BLaER1 treated with 17β-estradiol and CSF1 and Interleukin-3, amounts not matched to agents 10 nM and 100 nM (cell line): ENCODE data around the gene ABI2.

Source experiments
- H3K27ac ChIP-seq, 11 experiments: shearing (Covaris generic); formaldehyde crosslinking; 2 replicates each; pipeline ENCODE4 v1.8.1; 2022
- H3K27me3 ChIP-seq, 11 experiments: shearing (Covaris generic); formaldehyde crosslinking; 2 replicates each; pipeline ENCODE4 v1.8.1; 2022
- H3K36me3 ChIP-seq, 11 experiments: shearing (Covaris generic); formaldehyde crosslinking; 2 replicates each; pipeline ENCODE4 v1.8.1; 2022
- H3K4me1 ChIP-seq, 10 experiments: shearing (Covaris generic); formaldehyde crosslinking; 2 replicates each; pipeline ENCODE4 v1.8.1; 2022
- H3K4me2 ChIP-seq, 11 experiments: shearing (Covaris generic); formaldehyde crosslinking; 2 replicates each; pipeline ENCODE4 v1.8.1; 2022
- H3K4me3 ChIP-seq, 10 experiments: shearing (Covaris generic); formaldehyde crosslinking; 2 replicates each; pipeline ENCODE4 v1.8.1; 2022
- H3K9ac ChIP-seq, 11 experiments: shearing (Covaris generic); formaldehyde crosslinking; 2 replicates each; pipeline ENCODE4 v1.8.1; 2022
- H3K9me3 ChIP-seq, 11 experiments: shearing (Covaris generic); formaldehyde crosslinking; replicated peaks in 1 of 11; 2 replicates each; pipeline ENCODE4 v1.8.1; 2022
- H4K20me1 ChIP-seq, 11 experiments: shearing (Covaris generic); formaldehyde crosslinking; 2 replicates each; pipeline ENCODE4 v1.8.1; 2022
- Cebpa-rat ChIP-seq, 11 experiments: shearing (Covaris generic); IDR thresholded peaks; 2 replicates each; pipeline ENCODE4 v1.8.1; 2022

The ABI2 gene

GRCh38 chr2:203463266-203463678 lies 135.1 kb downstream of the ABI2 start:
- no peak for TF ChIP-seq Cebpa-rat (IDR thresholded peaks at IDR 0.05)
- Histone ChIP-seq H3K4me3 (no peak overlapping the region), H3K36me3 (peaks cover 0 to 83% (median 0%) of the 10 kb centered on the region in 11 experiments; a peak in 6 of 22 replicates), H3K27ac (no peak overlapping the region), H3K9me3 (no peaks in the 10 kb centered on the region), H3K4me2 (no peak overlapping the region), H3K4me1 (peaks cover 0 to 20% (median 0%) of the 10 kb centered on the region in 10 experiments; a peak in 6 of 20 replicates), H4K20me1 (peaks cover 0 to 40% (median 0%) of the 10 kb centered on the region in 11 experiments; a peak in 1 of 22 replicates), H3K27me3 (no peaks in the 10 kb centered on the region), H3K9ac (no peak overlapping the region)

DNA sequence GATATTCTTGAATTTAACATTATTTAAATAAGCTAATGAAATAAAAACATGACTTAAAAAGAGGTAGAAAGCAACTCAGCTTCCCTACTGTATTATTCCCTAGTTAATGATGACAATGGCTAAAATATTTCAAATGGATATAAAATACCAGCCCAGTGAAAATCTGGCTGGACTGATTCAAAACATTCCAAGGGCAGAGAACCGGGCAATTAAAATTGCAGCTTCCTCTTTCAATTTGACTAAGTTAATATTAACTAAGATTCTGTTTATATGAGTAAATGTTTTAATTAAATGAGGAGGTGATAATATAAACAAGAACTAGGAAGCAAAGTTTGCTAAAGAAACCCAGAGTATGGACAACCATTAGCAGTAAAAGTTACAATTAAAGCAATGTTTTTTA lies 141.4 kb downstream of the ABI2 start:
- Histone ChIP-seq H3K4me1 (peaks cover 0 to 43% (median 0%) of the 10 kb centered on the region in 10 experiments; a peak in 6 of 20 replicates), H3K9ac (no peak overlapping the region), H3K4me3 (no peak overlapping the region), H3K27ac (no peak overlapping the region), H3K4me2 (peak overlapping the region in 3 of 11 experiments; percentile 7 to 25 (median 25); a peak in 3 of 22 replicates), H3K27me3 (no peaks in the 10 kb centered on the region), H4K20me1 (peaks cover 0 to 57% (median 0%) of the 10 kb centered on the region in 11 experiments; a peak in 4 of 22 replicates), H3K36me3 (peaks cover 0 to 62% (median 0%) of the 10 kb centered on the region in 11 experiments; a peak in 6 of 22 replicates), H3K9me3 (no peaks in the 10 kb centered on the region)
- no peak for TF ChIP-seq Cebpa-rat (IDR thresholded peaks at IDR 0.05)

- Histone ChIP-seq H3K9me3 (no peaks in the 10 kb centered on the region), H4K20me1 (peaks cover 0 to 56% (median 0%) of the 10 kb centered on the region in 11 experiments; a peak in 4 of 22 replicates), H3K4me3 (no peak overlapping the region), H3K4me2 (peak overlapping the region in 2 of 11 experiments; percentile 2 to 25; a peak in 1 of 22 replicates), H3K36me3 (peaks cover 0 to 62% (median 0%) of the 10 kb centered on the region in 11 experiments; a peak in 6 of 22 replicates), H3K4me1 (peaks cover 0 to 42% (median 0%) of the 10 kb centered on the region in 10 experiments; a peak in 6 of 20 replicates), H3K27ac (no peak overlapping the region), H3K9ac (no peak overlapping the region), H3K27me3 (no peaks in the 10 kb centered on the region)
- no peak for TF ChIP-seq Cebpa-rat (IDR thresholded peaks at IDR 0.05)
Observed at GRCh38 chr2:203470371-203470770, 142.2 kb downstream of the ABI2 start.

GRCh38 chr2:203471323-203471722 lies 143.1 kb downstream of the ABI2 start:
- Histone ChIP-seq H3K27ac (no peak overlapping the region), H4K20me1 (peaks cover 0 to 47% (median 0%) of the 10 kb centered on the region in 11 experiments; a peak in 4 of 22 replicates), H3K4me3 (no peak overlapping the region), H3K4me2 (no peak overlapping the region), H3K4me1 (peaks cover 0 to 33% (median 0%) of the 10 kb centered on the region in 10 experiments; a peak in 6 of 20 replicates), H3K36me3 (peaks cover 0 to 61% (median 0%) of the 10 kb centered on the region in 11 experiments; a peak in 5 of 22 replicates), H3K9ac (no peak overlapping the region), H3K27me3 (no peaks in the 10 kb centered on the region), H3K9me3 (no peaks in the 10 kb centered on the region)
- TF ChIP-seq Cebpa-rat (IDR thresholded peaks at IDR 0.05) = no peak

DNA sequence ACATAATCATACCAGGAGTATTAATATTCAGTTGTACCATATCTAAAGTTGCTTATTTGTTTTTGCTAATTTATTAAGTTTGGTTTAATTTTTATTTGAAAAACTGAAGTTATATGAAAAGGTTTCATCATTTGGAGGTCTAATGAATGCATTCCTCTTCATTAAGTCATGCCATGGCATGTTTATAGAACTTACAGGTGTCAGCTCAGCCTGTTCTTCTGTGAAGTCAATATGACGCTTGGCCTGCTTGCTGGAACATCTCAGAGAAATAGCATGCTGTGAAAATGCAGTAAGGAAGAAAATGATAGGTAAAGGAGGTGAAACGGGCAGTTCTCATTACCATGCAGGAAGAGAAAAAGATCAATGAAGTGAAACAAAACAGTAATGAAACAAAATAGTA lies 148.7 kb downstream of the ABI2 start:
- H3K27ac ChIP-seq = no peak overlapping the region
- H3K4me3 ChIP-seq = no peak overlapping the region
- no peaks in the 10 kb centered on the region for H3K9me3 ChIP-seq
- no peak for TF ChIP-seq Cebpa-rat (IDR thresholded peaks at IDR 0.05)
- peaks cover 0 to 87% (median 0%) of the 10 kb centered on the region in 11 experiments; a peak in 5 of 22 replicates for H3K36me3 ChIP-seq
- no peaks in the 10 kb centered on the region for H3K4me1 ChIP-seq
- no peak overlapping the region for H3K9ac ChIP-seq
- no peak overlapping the region for H3K4me2 ChIP-seq
- H4K20me1 ChIP-seq = peaks cover 0 to 69% (median 0%) of the 10 kb centered on the region in 11 experiments; a peak in 4 of 22 replicates
- no peaks in the 10 kb centered on the region for H3K27me3 ChIP-seq

GRCh38 chr2:203480623-203481022 lies 152.4 kb downstream of the ABI2 start:
- H3K36me3 ChIP-seq = peaks cover 0 to 94% (median 0%) of the 10 kb centered on the region in 11 experiments; a peak in 5 of 22 replicates
- H3K4me2 ChIP-seq = no peak overlapping the region
- no peaks in the 10 kb centered on the region for H3K27me3 ChIP-seq
- H3K4me1 ChIP-seq = peaks cover 0 to 14% (median 5%) of the 10 kb centered on the region in 10 experiments; a peak in 10 of 20 replicates
- peaks cover 0 to 45% (median 0%) of the 10 kb centered on the region in 11 experiments; a peak in 4 of 22 replicates for H4K20me1 ChIP-seq
- no peak overlapping the region for H3K27ac ChIP-seq
- H3K9me3 ChIP-seq = no peaks in the 10 kb centered on the region
- H3K9ac ChIP-seq = no peak overlapping the region
- H3K4me3 ChIP-seq = no peak overlapping the region
- no peak for TF ChIP-seq Cebpa-rat (IDR thresholded peaks at IDR 0.05)

DNA sequence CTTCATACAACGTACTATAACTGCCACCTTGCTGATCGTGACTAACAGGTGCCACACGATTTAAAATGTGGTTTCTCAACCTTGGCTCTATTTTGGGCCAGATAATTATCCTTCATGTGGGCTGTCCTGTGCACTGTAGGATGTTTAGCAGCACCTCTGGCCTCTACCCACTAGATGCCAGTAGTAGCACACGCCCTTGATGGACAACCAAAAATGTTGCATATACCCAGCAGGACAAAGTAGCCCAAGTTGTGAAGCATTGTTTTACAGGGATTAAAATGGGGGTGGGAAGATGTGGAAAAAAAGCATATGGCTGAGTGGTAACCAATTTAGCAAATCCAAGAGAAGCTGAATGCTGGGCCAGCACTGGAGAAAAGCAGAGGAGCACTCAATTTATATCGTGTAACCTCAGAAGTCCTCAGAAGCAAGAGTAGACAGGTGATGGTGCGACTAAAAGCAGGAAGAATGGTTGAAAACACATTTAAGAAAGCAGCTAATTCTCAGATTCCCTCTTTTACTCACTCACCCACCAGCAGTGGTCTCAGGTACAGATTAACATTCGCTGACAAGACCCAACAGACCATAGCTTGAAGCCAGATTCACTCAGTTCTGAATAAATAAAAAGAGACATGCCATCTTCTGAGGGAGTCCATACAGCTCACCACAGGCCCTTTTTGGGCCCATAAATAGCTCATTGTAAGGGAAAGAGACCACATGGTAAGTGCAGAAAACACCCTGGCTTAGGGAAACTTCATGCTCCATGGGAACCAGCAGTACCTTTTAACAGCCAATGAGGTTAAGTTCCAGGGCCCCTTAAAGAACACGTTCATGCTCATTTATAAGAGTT lies 156.3 kb downstream of the ABI2 start:
- Histone ChIP-seq H3K9me3 (no peaks in the 10 kb centered on the region), H3K4me1 (peaks cover 0 to 24% (median 5%) of the 10 kb centered on the region in 10 experiments; a peak in 10 of 20 replicates), H3K4me3 (no peak overlapping the region), H3K27me3 (peaks cover 0 to under 1% (median 0%) of the 10 kb centered on the region in 11 experiments; a peak in 2 of 22 replicates), H3K36me3 (peaks cover 0 to 97% (median 0%) of the 10 kb centered on the region in 11 experiments; a peak in 6 of 22 replicates), H3K9ac (peak overlapping the region in 1 of 11 experiments; percentile 18; a peak in 1 of 22 replicates), H3K27ac (0 out of 22 replicates have a peak overlapping the region, but pooled peaks of 1 of the 11 experiments have one; percentile 8), H3K4me2 (peak overlapping the region in 6 of 11 experiments; percentile 3 to 44 (median 22); a peak in 9 of 22 replicates), H4K20me1 (peaks cover 0 to 31% (median 0%) of the 10 kb centered on the region in 11 experiments; a peak in 3 of 22 replicates)
- no peak for TF ChIP-seq Cebpa-rat (IDR thresholded peaks at IDR 0.05)

- peaks cover 0 to 15% (median 0%) of the 10 kb centered on the region in 11 experiments; a peak in 3 of 22 replicates for H3K27me3 ChIP-seq
- H3K4me3 ChIP-seq = no peak overlapping the region
- H3K4me1 ChIP-seq = peaks cover 15 to 46% (median 24%) of the 10 kb centered on the region in 10 experiments
- H3K4me2 ChIP-seq = no peak overlapping the region
- H3K9ac ChIP-seq = no peak overlapping the region
- no peak overlapping the region for H3K27ac ChIP-seq
- no peak for TF ChIP-seq Cebpa-rat (IDR thresholded peaks at IDR 0.05)
- peaks cover 0 to 40% (median 0%) of the 10 kb centered on the region in 11 experiments; a peak in 3 of 22 replicates for H4K20me1 ChIP-seq
- H3K36me3 ChIP-seq = peaks cover 0 to 95% (median 0%) of the 10 kb centered on the region in 11 experiments; a peak in 6 of 22 replicates
- H3K9me3 ChIP-seq = no peaks in the 10 kb centered on the region
Observed at GRCh38 chr2:203489531-203489930, 161.3 kb downstream of the ABI2 start.
